Measurements from ENCODE around the gene SAMD11.
"Not testable (repeated sequence)": the region's sequence is repeated elsewhere in the genome, so short reads cannot be mapped to it uniquely, and the experiment has no call there.

Gene SAMD11

GRCh38 chr1:945688-946556 is 22.2 kb downstream of the SAMD11 start:
- DNase-seq = no peak

GRCh38 chr1:946811-947210 is 23.1 kb downstream of the SAMD11 start:
- DNase-seq = not testable (repeated sequence)

GRCh38 chr1:947958-948357 is 24.2 kb downstream of the SAMD11 start:
- no peak for DNase-seq

DNA sequence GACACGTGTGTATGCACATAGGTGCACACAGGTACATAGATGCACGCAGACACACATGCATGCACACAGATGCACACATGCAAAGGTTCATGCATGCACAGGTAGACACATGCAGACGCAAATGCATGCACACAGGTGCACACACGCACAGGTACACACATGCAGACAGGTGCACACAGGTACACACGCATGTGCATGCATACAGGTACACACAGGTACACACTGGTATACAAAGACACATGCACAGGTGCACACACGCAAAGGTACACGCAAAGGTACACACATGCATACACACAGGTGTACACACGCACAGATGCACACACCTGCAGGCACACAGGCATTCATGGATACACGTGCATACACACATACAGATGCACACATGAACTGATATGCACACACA is 26.5 kb downstream of the SAMD11 start:
- DNase-seq = no peak

DNA sequence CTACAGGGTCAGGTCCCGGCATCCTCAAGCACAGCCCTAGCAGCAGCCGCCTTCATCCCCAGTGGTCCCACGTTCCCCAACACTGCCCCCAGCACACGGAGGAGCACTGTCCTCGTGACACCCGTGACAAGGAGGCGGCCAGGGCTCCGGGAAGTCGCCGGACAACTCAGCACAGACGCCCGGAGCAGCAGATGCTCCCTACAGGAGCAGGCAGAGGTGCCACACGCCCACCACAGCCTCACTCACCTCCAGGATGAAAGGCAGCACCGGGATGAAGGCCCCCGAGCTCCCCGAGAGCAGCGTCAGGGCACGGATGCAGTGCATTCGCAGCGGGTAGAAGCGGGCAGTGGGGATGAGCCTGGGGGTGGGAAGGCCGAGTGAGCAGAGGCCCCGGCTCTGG is 27.2 kb downstream of the SAMD11 start:
- DNase-seq = no peak

- no peak for DNase-seq
Observed at GRCh38 chr1:951364-951763, 27.6 kb downstream of the SAMD11 start.

- no peak for DNase-seq
Observed at GRCh38 chr1:952201-952600, 28.5 kb downstream of the SAMD11 start.

DNA sequence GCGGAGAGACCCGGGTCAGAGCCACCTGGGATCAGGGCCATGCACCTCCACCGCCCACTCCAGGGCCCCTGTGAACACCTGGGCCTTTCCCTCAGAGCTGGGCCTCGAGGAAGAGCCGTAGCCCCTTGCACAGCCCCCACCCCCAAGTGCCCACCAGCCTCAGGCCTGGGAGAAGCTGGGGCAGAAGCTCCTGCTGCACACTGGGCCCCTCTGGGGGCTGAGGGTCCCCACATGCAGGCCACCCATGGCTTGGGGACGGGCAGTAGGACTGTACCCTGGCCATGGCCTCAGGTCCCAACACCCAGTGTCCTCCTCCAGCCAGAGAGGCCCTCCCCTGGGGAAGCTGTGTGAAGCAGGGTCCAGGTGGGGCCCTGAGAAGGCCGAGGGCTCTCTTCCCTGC is 28.9 kb downstream of the SAMD11 start:
- DNase-seq = no peak

DNA sequence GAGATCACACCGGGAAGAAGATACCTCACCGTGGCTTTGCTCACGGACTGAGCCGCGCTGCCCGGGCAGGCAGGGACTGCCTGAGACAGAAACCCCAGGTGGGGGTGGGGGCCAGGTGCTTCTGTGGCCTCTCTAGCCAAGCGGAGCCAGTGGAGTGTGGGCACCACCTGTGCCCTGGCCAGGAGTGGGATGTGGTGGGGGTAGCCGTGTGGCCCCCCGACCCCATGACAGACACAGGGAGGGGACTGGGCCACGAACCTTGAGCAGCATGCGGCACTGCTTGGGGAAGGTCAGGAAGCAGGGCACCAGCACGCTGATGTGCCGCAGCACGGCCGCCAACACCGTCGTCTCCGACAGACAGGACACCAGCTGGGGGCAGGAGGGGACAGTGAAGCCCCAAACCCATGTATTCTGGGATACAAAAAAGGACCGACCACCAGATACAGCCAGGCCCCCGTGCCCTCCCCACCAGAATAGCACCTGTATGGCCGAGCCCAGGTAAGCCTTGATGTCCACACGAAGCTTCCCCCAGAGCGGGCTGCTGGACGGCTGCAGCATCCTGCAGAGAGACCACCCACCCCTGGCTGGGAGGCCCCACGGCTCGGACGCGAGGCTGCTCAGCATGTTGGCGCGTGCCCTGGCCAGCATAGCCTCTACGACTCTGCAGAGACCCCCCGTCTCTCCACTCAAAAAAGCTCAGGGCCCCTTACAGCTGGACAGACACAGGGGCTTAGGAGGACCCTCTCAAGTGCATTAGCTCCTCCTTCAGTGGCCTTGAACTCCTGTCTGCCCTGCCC is 30.0 kb downstream of the SAMD11 start:
- no peak for DNase-seq

DNA sequence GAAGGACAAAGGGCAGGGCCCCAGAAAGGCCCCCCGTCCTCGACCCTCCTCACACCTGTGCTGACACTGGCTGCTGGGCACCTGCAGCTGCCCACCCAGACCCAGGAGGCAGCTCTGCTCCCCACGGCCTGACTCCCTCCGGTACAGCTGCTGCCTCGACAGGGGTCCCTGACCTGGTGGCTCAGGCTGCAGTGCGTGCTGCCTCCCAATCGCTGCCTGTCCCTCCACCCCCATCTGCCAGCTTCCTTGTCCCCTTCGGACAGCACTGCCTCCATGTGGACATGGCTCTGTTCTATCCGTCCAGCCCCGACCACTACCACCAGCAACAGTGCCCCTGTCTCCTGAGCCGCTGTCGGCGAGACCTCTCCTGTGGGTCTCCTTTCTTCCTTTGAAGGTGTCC is 31.2 kb downstream of the SAMD11 start:
- DNase-seq = no peak

GRCh38 chr1:955474-955873 is 31.8 kb downstream of the SAMD11 start:
- no peak for DNase-seq

- no peak for DNase-seq
Observed at GRCh38 chr1:956636-957035, 32.9 kb downstream of the SAMD11 start.

GRCh38 chr1:958823-959730 is 35.4 kb downstream of the SAMD11 start, which contains the start of gene NOC2L:
TSS of gene NOC2L (minus strand) at chr1:959256. CDS start at chr1:959240, 16 bp downstream.
- DNase-seq = peak; percentile 96

DNA sequence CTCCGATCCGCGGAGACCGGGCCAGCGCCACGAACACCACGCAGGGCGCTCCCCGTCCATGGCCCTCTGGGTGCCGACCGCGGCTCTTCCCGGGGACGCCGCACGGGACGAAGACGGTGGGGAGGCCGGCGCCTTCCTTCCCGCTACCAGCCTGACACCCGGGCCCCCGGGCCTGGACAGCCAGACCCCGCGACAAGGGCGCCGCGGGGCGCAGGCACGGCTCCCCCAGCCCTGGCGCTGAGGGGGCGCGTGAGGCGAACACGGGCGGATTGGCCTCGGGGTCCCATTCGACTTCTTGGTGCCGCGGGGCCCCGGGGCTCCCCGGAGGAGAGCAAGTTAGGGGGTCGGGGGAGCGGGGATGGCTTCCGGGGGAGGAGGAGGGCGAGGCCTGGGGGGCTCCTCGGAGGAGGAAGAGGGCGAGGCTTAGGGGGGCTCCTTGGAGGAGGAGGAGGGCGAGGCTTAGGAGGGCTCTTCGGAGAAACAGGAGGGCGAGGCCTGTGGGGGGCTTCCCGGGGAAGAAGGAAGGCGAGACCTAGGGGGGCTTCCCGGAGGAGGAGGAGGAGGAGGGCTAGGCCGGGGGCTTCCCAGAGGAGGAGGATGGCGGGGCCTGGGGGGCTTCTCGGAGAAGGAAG is 36.1 kb downstream of the SAMD11 start:
- no peak for DNase-seq

GRCh38 chr1:960363-961131 is 36.8 kb downstream of the SAMD11 start, which contains the start of gene KLHL17:
TSS of gene KLHL17 (plus strand) at chr1:960584. CDS start at chr1:960694, 110 bp downstream.
- DNase-seq = peak; percentile 84

GRCh38 chr1:961132-961669 is 37.5 kb downstream of the SAMD11 start:
- DNase-seq = no peak

DNA sequence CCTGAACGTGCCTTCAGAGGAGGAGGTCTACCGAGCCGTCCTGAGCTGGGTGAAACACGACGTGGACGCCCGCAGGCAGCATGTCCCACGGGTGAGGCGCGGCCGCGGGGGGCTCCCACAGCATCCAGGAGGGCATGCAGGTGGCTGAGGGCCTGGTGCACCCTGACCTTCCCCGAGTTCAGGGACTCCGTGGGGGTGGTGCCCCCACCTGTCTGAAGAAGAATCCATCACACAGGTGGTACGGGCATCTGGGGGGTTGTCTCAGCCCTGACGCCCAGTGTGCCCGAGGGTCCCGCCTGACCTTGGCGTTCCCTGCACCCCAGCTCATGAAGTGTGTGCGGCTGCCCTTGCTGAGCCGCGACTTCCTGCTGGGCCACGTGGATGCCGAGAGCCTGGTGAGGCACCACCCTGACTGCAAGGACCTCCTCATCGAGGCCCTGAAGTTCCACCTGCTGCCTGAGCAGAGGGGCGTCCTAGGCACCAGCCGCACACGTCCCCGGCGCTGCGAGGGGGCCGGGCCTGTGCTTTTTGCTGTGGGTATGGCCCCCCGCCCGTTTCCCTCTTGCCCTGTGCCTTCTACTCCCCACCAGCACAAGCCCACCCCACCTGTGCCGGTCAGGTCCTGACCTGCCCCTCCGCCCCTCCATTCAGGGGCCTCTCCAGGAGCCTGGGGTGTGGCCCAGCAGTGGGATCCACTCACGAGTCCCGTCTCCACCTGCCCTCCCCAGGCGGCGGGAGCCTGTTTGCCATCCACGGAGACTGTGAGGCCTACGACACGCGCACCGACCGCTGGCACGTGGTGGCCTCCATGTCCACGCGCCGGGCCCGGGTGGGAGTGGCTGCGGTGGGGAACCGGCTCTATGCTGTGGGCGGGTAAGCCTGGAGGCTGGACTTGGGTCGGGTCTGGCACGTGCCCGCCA is 38.9 kb downstream of the SAMD11 start:
- DNase-seq = no peak

- DNase-seq = no peak
Observed at GRCh38 chr1:963301-963651, 39.6 kb downstream of the SAMD11 start.

GRCh38 chr1:963746-964525 is 40.2 kb downstream of the SAMD11 start:
- no peak for DNase-seq
